ENCODE data around the gene ITSN2.

ITSN2 gene

GRCh38 chr2:24262421-24262970 is 97.8 kb downstream of the ITSN2 start:
- DNase-seq = no peak

GRCh38 chr2:24261441-24261840 is 98.9 kb downstream of the ITSN2 start:
- no peak for DNase-seq

GRCh38 chr2:24259316-24259715 is 101.0 kb downstream of the ITSN2 start:
- DNase-seq = no peak

GRCh38 chr2:24258718-24259117 is 101.6 kb downstream of the ITSN2 start:
- no peak for DNase-seq

- no peak for DNase-seq
These were observed 106.9 kb downstream of the ITSN2 start for GRCh38 chr2:24253303-24253919.

GRCh38 chr2:24247592-24247991 is 112.7 kb downstream of the ITSN2 start:
- DNase-seq = no peak

- no peak for DNase-seq
These were observed 113.2 kb downstream of the ITSN2 start for GRCh38 chr2:24247164-24247563.

GRCh38 chr2:24245986-24246776 is 114.2 kb downstream of the ITSN2 start:
- no peak for DNase-seq

- no peak for DNase-seq
These were observed 118.8 kb downstream of the ITSN2 start for GRCh38 chr2:24241528-24241927.

GRCh38 chr2:24239553-24239952 is 120.8 kb downstream of the ITSN2 start:
- DNase-seq = no peak

GRCh38 chr2:24238158-24238557 is 122.2 kb downstream of the ITSN2 start:
- no peak for DNase-seq

- DNase-seq = no peak
These were observed 123.0 kb downstream of the ITSN2 start for GRCh38 chr2:24237313-24237712.

- DNase-seq = no peak
These were observed 127.0 kb downstream of the ITSN2 start for GRCh38 chr2:24233321-24233720.

GRCh38 chr2:24231461-24231881 is 128.9 kb downstream of the ITSN2 start:
- no peak for DNase-seq

- DNase-seq = peak; percentile 33
These were observed 131.9 kb downstream of the ITSN2 start for GRCh38 chr2:24228470-24228869.

GRCh38 chr2:24225499-24226242 is 134.7 kb downstream of the ITSN2 start:
- no peak for DNase-seq

- no peak for DNase-seq
These were observed 137.4 kb downstream of the ITSN2 start for GRCh38 chr2:24222946-24223345.

- DNase-seq = no peak
These were observed 138.8 kb downstream of the ITSN2 start for GRCh38 chr2:24221343-24222050.

- no peak for DNase-seq
These were observed 139.6 kb downstream of the ITSN2 start for GRCh38 chr2:24220554-24221291.

GRCh38 chr2:24214880-24215279 is 145.5 kb downstream of the ITSN2 start:
- no peak for DNase-seq

- DNase-seq = no peak
These were observed 148.9 kb downstream of the ITSN2 start for GRCh38 chr2:24211408-24211807.

GRCh38 chr2:24210723-24211122 is 149.6 kb downstream of the ITSN2 start:
- no peak for DNase-seq
